Natural killer cell (primary cell): ENCODE data around the gene PCED1B. TPM values are rescaled to one million over a fixed set of nuclear protein-coding genes. Genes with fewer than 3 reads are reported as not detected.
A peak's percentile ranks its signal among the peaks of the same experiment; 100 is the strongest.

Experiments used
- ATAC-seq, 3 donors: fragments of 150-1000 bp in 2 of 3; fragments of 200-7000 bp in 1 of 3; cut with Tn5 transposase; 1 replicate in 1 of 3; 2 replicates in 2 of 3; pipeline ENCODE4 v1.10.0; 2021; ENCODE audit warnings: mild to moderate bottlenecking in 2 of 3, moderate library complexity in 2 of 3
- DNase-seq, 2 donors: peaks; one replicate each; pipeline versions ENCODE4 v3.0.0 to v3.0.0-alpha.2; 2013 to 2021; ENCODE audit warnings: mixed read lengths in 1 of 2
- H3K27ac ChIP-seq: one replicate; pipeline ENCODE4 v1.5.1; 2013; ENCODE audit warnings: mild to moderate bottlenecking, low read length
- H3K27me3 ChIP-seq: one replicate; pipeline ENCODE4 v1.6.1; 2013; ENCODE audit warnings: low read length; ENCODE audit not compliant: control insufficient read depth, insufficient read depth
- H3K36me3 ChIP-seq: one replicate; pipeline ENCODE4 v1.6.1; 2013; ENCODE audit warnings: low read length; ENCODE audit not compliant: control insufficient read depth, insufficient read depth
- H3K4me1 ChIP-seq: one replicate; pipeline ENCODE4 v1.6.1; 2013; ENCODE audit warnings: low read length; ENCODE audit not compliant: control insufficient read depth, insufficient read depth
- H3K4me3 ChIP-seq: one replicate; pipeline ENCODE4 v1.5.1; 2013; ENCODE audit warnings: low read length
- H3K9me3 ChIP-seq: one replicate; pipeline ENCODE4 v1.6.1; 2013; ENCODE audit warnings: low read length; ENCODE audit not compliant: control insufficient read depth, insufficient read depth
- H3K27ac Mint-ChIP-seq, 2 donors: one replicate each; pipeline ENCODE4 v1.8.0; 2022; ENCODE audit warnings: mild to moderate bottlenecking in 2 of 2, mixed read lengths in 2 of 2, moderate library complexity in 1 of 2
- H3K27me3 Mint-ChIP-seq, 2 donors: one replicate each; pipeline ENCODE4 v1.8.0; 2022; ENCODE audit warnings: low read depth in 2 of 2, mixed read lengths in 2 of 2
- H3K36me3 Mint-ChIP-seq: one replicate; pipeline ENCODE4 v1.8.0; 2022; ENCODE audit warnings: mixed read lengths
- H3K4me1 Mint-ChIP-seq, 2 donors: one replicate each; pipeline ENCODE4 v1.8.0; 2022; ENCODE audit warnings: mixed read lengths in 2 of 2
- H3K4me3 Mint-ChIP-seq: one replicate; pipeline ENCODE4 v1.8.0; 2022; ENCODE audit warnings: mild to moderate bottlenecking, moderate library complexity, mixed read lengths
- H3K9me3 Mint-ChIP-seq, 2 donors: one replicate each; pipeline ENCODE4 v1.8.0; 2022; ENCODE audit warnings: mixed read lengths in 2 of 2
- CTCF ChIP-seq: fragments of 200-600 bp; IDR thresholded peaks from one replicate; pipeline ENCODE4 v1.8.0; 2022; ENCODE audit warnings: antibody characterized with exemption
- WGBS: methylation state at CpG from one replicate; pipeline ENCODE4 v1.1.7; 2013; ENCODE audit warnings: missing lambda C conversion rate; ENCODE audit not compliant: insufficient coverage; 5-methylcytosine and 5-hydroxymethylcytosine counted together
- intact Hi-C: fragments of 100-400 bp; cut with micrococcal nuclease; formaldehyde crosslinking; loops from one replicate; pipeline ENCODE4 v1.14.2; 2022
- total RNA-seq, 4 donors: library from RNA; stranded (reverse); fragments of 120-200 nt in 1 of 4; gene quantifications; one replicate each; pipeline versions ENCODE4 v1.2.3 to v1.2.4, GENCODE V29; 2013 to 2022

PCED1B gene
- total RNA-seq, 3 donors from 2014 or later (not counting 1 experiment from before 2014, with no cell fraction given) = 30.2 to 35.9 (median 33.3) TPM

GRCh38 chr12:47225356-47225755 is 145.9 kb downstream of the PCED1B start:
- Mint-ChIP-seq H3K4me3 (no peak overlapping the region), H3K27ac (peak overlapping the region; percentile 84 to 92), H3K9me3 (no peaks in the 10 kb centered on the region), H3K4me1 (peaks cover 42 to 46% of the 10 kb centered on the region in 2 donors), H3K36me3 (no peaks in the 10 kb centered on the region), H3K27me3 (no peaks in the 10 kb centered on the region)
- WGBS = no CpG with 5 or more reads among the region's 2 CpGs
- ATAC-seq (no peak), DNase-seq (no peak)
- Histone ChIP-seq H3K36me3 (peaks cover 18% of the 10 kb centered on the region), H3K9me3 (no peaks in the 10 kb centered on the region), H3K27me3 (no peaks in the 10 kb centered on the region), H3K27ac (no peak overlapping the region), H3K4me1 (peaks cover 45% of the 10 kb centered on the region), H3K4me3 (no peak overlapping the region)
- TF ChIP-seq CTCF = no peak
- intact Hi-C loops = no loop called here

- ATAC-seq (no peak), DNase-seq (no peak)
- Mint-ChIP-seq H3K9me3 (no peaks in the 10 kb centered on the region), H3K36me3 (no peaks in the 10 kb centered on the region), H3K4me1 (peaks cover 43 to 49% of the 10 kb centered on the region in 2 donors), H3K4me3 (no peak overlapping the region), H3K27me3 (no peaks in the 10 kb centered on the region), H3K27ac (peak overlapping the region; percentile 48 to 92)
- Histone ChIP-seq H3K27ac (no peak overlapping the region), H3K36me3 (peaks cover 24% of the 10 kb centered on the region), H3K27me3 (no peaks in the 10 kb centered on the region), H3K4me3 (no peak overlapping the region), H3K4me1 (peaks cover 41% of the 10 kb centered on the region), H3K9me3 (no peaks in the 10 kb centered on the region)
- 94% methylated on average over 9 of the region's 10 CpGs for whole genome bisulfite sequencing
- no peak for TF ChIP-seq CTCF
- intact Hi-C loops = no loop called here
These were observed 146.8 kb downstream of the PCED1B start for GRCh38 chr12:47226199-47226598.

- Histone ChIP-seq H3K36me3 (peaks cover 26% of the 10 kb centered on the region), H3K27me3 (no peaks in the 10 kb centered on the region), H3K4me1 (peaks cover 15% of the 10 kb centered on the region), H3K4me3 (no peak overlapping the region), H3K9me3 (no peaks in the 10 kb centered on the region), H3K27ac (no peak overlapping the region)
- no peak overlapping the region for H3K4me3 Mint-ChIP-seq
- H3K27me3 Mint-ChIP-seq = no peaks in the 10 kb centered on the region
- no peaks in the 10 kb centered on the region for H3K9me3 Mint-ChIP-seq
- DNase-seq (no peak), ATAC-seq (no peak)
- H3K36me3 Mint-ChIP-seq = no peaks in the 10 kb centered on the region
- H3K4me1 Mint-ChIP-seq = peaks cover 31 to 38% of the 10 kb centered on the region in 2 donors
- H3K27ac Mint-ChIP-seq = peak overlapping the region in 1 of 2 donors; percentile 74
- intact Hi-C loops = no loop called here
- no peak for TF ChIP-seq CTCF
- WGBS = 100% methylated on average over 3 of the region's 4 CpGs
These were observed 149.4 kb downstream of the PCED1B start for GRCh38 chr12:47228802-47229201.

GRCh38 chr12:47231456-47231855 is 152.0 kb downstream of the PCED1B start:
- H3K4me3 Mint-ChIP-seq = no peak overlapping the region
- peaks cover 19 to 30% of the 10 kb centered on the region in 2 donors for H3K4me1 Mint-ChIP-seq
- H3K9me3 ChIP-seq = peaks cover 3% of the 10 kb centered on the region
- 93% methylated on average over 7 of the region's 7 CpGs for WGBS
- no peaks in the 10 kb centered on the region for H3K27me3 Mint-ChIP-seq
- no peak overlapping the region for H3K4me3 ChIP-seq
- peaks cover 34% of the 10 kb centered on the region for H3K36me3 ChIP-seq
- peaks cover 6% of the 10 kb centered on the region for H3K36me3 Mint-ChIP-seq
- H3K27me3 ChIP-seq = no peaks in the 10 kb centered on the region
- no peak for TF ChIP-seq CTCF
- H3K9me3 Mint-ChIP-seq = no peaks in the 10 kb centered on the region
- peak overlapping the region; percentile 74 to 77 for H3K27ac Mint-ChIP-seq
- no peak overlapping the region for H3K27ac ChIP-seq
- no peak for DNase-seq
- no peak for ATAC-seq
- peaks cover 15% of the 10 kb centered on the region for H3K4me1 ChIP-seq
- intact Hi-C loops = no loop called here
